Fibroblast of skin of abdomen (primary cell): ENCODE results near the gene BARX2.

Source experiments
- DNase-seq: peaks from one replicate; pipeline ENCODE4 v3.0.0-alpha.2; 2013

Gene BARX2

GRCh38 chr11:129402206-129403171 is 26.8 kb downstream of the BARX2 start:
- no peak for DNase-seq

- no peak for DNase-seq
Measured at GRCh38 chr11:129404731-129405130, 29.1 kb downstream of the BARX2 start.

- no peak for DNase-seq
Measured at GRCh38 chr11:129408865-129409444, 33.3 kb downstream of the BARX2 start.

- no peak for DNase-seq
Measured at GRCh38 chr11:129410395-129410960, 34.8 kb downstream of the BARX2 start.

- DNase-seq = no peak
Measured at GRCh38 chr11:129412494-129412893, 36.8 kb downstream of the BARX2 start.

GRCh38 chr11:129414144-129414872 is 38.7 kb downstream of the BARX2 start:
- DNase-seq = no peak

GRCh38 chr11:129416080-129416820 is 40.6 kb downstream of the BARX2 start:
- no peak for DNase-seq

- DNase-seq = no peak
Measured at GRCh38 chr11:129417458-129417857, 41.8 kb downstream of the BARX2 start.

GRCh38 chr11:129418039-129418438 is 42.4 kb downstream of the BARX2 start:
- no peak for DNase-seq

- no peak for DNase-seq
Measured at GRCh38 chr11:129419386-129419785, 43.7 kb downstream of the BARX2 start.

GRCh38 chr11:129423426-129423825 is 47.8 kb downstream of the BARX2 start:
- DNase-seq = no peak

GRCh38 chr11:129425214-129425613 is 49.6 kb downstream of the BARX2 start:
- DNase-seq = no peak

GRCh38 chr11:129426038-129426437 is 50.4 kb downstream of the BARX2 start:
- no peak for DNase-seq

- no peak for DNase-seq
Measured at GRCh38 chr11:129426776-129427175, 51.1 kb downstream of the BARX2 start.

- DNase-seq = no peak
Measured at GRCh38 chr11:129427376-129427775, 51.7 kb downstream of the BARX2 start.

- no peak for DNase-seq
Measured at GRCh38 chr11:129427816-129428406, 52.3 kb downstream of the BARX2 start.

GRCh38 chr11:129428557-129428956 is 52.9 kb downstream of the BARX2 start:
- DNase-seq = no peak

GRCh38 chr11:129434641-129435498 is 59.2 kb downstream of the BARX2 start:
- DNase-seq = no peak

- DNase-seq = no peak
Measured at GRCh38 chr11:129435499-129436245, 60.0 kb downstream of the BARX2 start.

- DNase-seq = no peak
Measured at GRCh38 chr11:129436573-129436972, 60.9 kb downstream of the BARX2 start.
